ENCODE data around the gene CRB3.

DNA sequence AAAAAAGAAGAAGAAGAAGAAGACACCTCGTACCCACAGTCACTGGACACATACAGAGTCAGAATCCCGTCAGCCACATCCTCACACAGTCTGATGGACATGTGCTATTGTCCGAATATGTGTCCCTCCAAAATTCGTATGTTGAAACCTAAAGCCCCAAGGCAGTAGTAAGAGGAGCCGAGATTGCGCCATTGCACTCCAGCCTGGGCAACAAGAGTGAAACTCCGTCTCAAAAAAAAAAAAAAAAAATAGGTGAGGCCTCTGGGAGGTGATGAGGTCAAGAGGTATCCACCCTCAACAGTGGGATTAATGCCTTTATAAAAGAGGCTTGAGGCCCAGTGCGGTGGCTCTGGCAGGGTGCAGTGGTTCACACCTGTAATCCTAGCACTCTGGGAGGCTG, 20.2 kb downstream of the CRB3 start:
- no peak for TF ChIP-seq EZH2 (IDR thresholded peaks at IDR 0.05; ENCODE audit: borderline replicate concordance, low read depth, low read length, severe bottlenecking)
- TF ChIP-seq, protein P1, sequence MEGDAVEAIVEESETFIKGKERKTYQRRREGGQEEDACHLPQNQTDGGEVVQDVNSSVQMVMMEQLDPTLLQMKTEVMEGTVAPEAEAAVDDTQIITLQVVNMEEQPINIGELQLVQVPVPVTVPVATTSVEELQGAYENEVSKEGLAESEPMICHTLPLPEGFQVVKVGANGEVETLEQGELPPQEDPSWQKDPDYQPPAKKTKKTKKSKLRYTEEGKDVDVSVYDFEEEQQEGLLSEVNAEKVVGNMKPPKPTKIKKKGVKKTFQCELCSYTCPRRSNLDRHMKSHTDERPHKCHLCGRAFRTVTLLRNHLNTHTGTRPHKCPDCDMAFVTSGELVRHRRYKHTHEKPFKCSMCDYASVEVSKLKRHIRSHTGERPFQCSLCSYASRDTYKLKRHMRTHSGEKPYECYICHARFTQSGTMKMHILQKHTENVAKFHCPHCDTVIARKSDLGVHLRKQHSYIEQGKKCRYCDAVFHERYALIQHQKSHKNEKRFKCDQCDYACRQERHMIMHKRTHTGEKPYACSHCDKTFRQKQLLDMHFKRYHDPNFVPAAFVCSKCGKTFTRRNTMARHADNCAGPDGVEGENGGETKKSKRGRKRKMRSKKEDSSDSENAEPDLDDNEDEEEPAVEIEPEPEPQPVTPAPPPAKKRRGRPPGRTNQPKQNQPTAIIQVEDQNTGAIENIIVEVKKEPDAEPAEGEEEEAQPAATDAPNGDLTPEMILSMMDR (IDR thresholded peaks at IDR 0.05; ENCODE audit: extremely low read depth in 1 of 2, insufficient read depth in 1 of 2, low read depth in 1 of 2, low read length in 2 of 2) = no peak

Measured in endothelial cell of umbilical vein (primary cell).